ENCODE results near the gene PTPA.

GRCh38 chr9:129178568-129179382, 67.6 kb downstream of the PTPA start:
- TF ChIP-seq ZNF510 (tag by site-specific recombination; IDR thresholded peaks at IDR 0.05; ENCODE audit: insufficient replicate concordance) (no peak), ZNF2 (tag by site-specific recombination; IDR thresholded peaks at IDR 0.05) (no peak), CTCF (tag by site-specific recombination; IDR thresholded peaks at IDR 0.05) (no peak), ZBTB20 (tag by site-specific recombination; IDR thresholded peaks at IDR 0.05) (no peak), ZBTB21 (tag by site-specific recombination; IDR thresholded peaks at IDR 0.05) (no peak), AEBP2 (tag by site-specific recombination; IDR thresholded peaks at IDR 0.05; ENCODE audit: borderline replicate concordance) (no peak), REPIN1 (tag by site-specific recombination; IDR thresholded peaks at IDR 0.05; ENCODE audit: low read depth) (no peak), SALL2 (tag by site-specific recombination; IDR thresholded peaks at IDR 0.05; ENCODE audit: borderline replicate concordance) (no peak), ZNF561 (tag by site-specific recombination; IDR thresholded peaks at IDR 0.05; ENCODE audit: borderline replicate concordance) (no peak), REST (tag by site-specific recombination; IDR thresholded peaks at IDR 0.05) (no peak), ZNF302 (tag by site-specific recombination; IDR thresholded peaks at IDR 0.05; ENCODE audit: low read depth) (no peak), ZNF18 (tag by site-specific recombination; IDR thresholded peaks at IDR 0.05) (no peak), ZNF692 (tag by site-specific recombination; IDR thresholded peaks at IDR 0.05) (no peak)

All from HEK293 (cell line).